KOPT-K1 (cell line): Measurements from ENCODE around the gene PMM2.
"Not testable (repeated sequence)": the region's sequence is repeated elsewhere in the genome, so short reads cannot be mapped to it uniquely, and the experiment has no call there.

Experiments used
- H3K27ac ChIP-seq: fragments of 200-600 bp; sonication (generic); 2 replicates; pipeline ENCODE4 v1.5.1; 2016; ENCODE audit warnings: antibody characterized with exemption, mild to moderate bottlenecking, low read depth, low read length; ENCODE audit not compliant: poor library complexity, severe bottlenecking
- H3K36me3 ChIP-seq: fragments of 200-600 bp; sonication (generic); 2 replicates; pipeline ENCODE4 v1.5.1; 2017; ENCODE audit warnings: antibody characterized with exemption, mild to moderate bottlenecking, low read length, moderate library complexity; ENCODE audit not compliant: insufficient read depth
- H3K9me3 ChIP-seq: fragments of 200-600 bp; sonication (generic); 2 replicates; pipeline ENCODE4 v1.5.1; 2017; ENCODE audit warnings: antibody characterized with exemption, low read length, mild to moderate bottlenecking; ENCODE audit not compliant: insufficient read depth, poor library complexity, severe bottlenecking

Gene PMM2

DNA sequence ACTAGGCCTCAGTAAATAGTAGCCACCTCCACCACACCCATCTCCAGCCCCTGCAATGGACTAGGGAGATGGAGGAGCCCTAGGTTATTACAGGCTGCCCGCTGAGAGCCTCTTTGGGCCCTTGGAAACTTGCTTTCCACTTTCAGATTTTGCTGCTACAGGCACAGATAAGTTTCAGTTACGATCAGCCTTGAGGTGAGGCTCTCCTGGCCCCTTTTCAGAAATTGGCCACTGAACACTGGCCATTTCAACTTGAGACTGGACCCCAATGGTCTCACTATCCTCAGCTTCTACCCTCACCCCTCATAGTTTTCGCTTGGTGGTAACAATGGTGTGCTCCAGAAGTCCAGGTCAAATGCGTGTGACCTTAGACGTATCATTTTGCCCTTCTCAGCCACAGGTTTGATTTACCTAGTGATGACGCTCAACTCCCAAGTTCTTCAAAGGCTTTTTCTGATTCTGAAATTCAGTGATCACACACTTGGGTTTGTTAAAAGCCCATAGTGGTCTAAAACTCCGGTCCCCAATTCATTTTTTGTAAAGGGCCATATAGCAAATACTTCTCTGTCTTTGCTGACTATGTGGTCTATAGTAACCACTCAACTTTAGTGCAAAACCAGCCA is 1.0 kb downstream of the PMM2 start:
- peaks cover 46% of the 10 kb centered on the region for H3K36me3 ChIP-seq
- peak overlapping the region; percentile 98 for H3K27ac ChIP-seq
- no peaks in the 10 kb centered on the region for H3K9me3 ChIP-seq

DNA sequence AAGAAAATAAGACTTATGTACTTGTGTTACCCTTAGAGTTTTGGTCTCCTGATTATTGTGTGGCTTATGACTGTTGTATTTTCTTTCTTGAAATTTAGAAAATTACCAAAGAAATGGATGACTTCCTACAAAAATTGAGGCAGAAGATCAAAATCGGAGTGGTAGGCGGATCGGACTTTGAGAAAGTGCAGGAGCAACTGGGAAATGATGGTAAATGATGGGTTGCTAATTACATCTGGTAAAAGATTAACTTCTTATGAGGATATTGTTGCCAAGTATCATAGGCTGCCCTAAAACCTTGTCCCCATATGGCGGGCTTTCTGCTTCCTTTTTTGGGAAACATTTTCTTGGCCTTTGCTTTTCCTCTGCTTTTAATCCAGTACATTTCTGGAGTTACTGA is 4.1 kb downstream of the PMM2 start:
- H3K36me3 ChIP-seq: peaks cover 77% of the 10 kb centered on the region
- no peaks in the 10 kb centered on the region for H3K9me3 ChIP-seq
- H3K27ac ChIP-seq: no peak overlapping the region

DNA sequence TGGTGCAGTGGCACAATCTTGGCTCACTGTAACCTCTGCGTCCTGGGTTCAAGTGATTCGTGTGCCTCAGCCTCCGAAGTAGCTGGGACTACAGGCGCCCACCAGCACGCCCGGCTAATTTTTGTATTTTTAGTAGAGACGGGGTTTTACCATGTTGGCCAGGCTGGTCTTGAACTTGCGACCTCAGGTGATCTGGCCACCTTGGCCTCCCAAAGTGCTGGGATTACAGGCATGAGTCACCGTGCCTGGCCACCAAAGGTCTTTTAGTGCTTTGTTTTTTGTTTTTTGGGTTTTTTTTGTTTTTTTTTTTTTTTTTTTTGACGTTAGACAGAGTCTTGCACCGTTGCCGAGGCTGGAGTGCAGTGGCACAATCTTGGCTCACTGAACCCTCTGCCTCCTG is 6.1 kb downstream of the PMM2 start:
- peaks cover 97% of the 10 kb centered on the region for H3K36me3 ChIP-seq
- not testable (repeated sequence) for H3K27ac ChIP-seq, H3K9me3 ChIP-seq

DNA sequence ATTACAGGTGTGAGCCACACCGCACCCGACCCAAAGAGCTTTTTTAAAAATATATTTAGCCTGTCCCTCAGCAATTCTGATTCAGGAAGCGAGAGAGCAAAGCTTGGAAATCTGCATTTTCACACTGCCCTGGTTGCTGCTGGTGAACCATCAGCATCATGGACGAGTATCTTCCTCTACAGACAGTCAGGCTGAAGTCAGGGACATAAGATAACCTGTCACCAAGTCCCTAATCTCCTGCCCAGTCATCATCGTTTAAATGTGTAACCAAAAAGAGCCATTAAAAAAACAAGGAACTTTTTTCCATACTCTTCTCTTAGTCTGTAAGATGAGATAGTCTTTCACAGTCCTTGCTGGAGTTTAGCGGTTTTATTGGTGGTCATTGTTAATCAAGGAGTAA is 6.7 kb downstream of the PMM2 start:
- Histone ChIP-seq H3K9me3 (no peaks in the 10 kb centered on the region), H3K36me3 (peaks cover 100% of the 10 kb centered on the region), H3K27ac (no peak overlapping the region)

DNA sequence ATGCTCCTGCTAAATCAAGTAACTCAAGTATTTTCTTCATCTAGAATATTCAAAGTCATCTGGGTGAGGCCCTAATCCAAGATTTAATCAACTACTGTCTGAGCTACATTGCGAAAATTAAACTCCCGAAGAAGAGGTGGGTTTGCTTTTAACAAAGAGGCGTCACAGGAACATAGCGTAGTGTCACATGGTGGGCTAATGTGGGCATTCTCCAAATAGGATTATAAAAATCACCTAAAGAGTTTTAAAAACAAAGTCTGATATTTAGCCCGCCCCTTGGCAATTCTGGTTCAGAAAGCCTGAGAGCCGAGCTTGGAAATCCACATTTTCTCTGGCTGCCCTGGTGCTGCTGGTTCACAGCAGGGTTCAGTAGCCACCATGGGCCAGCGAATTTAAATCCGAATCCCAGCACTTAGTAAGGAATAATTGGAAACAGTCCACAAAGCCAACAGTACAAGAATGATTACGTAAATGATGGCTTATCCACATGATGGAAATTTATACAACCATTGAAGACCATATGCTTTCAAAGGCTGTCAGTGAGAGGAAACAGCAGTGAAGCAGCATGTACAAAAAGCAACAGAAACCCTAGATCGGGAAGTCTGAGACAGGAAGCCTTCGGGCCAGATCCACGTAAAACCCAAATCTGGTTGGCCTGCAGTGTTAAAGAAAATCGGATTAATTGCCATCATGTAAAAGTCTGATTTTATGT is 8.8 kb downstream of the PMM2 start:
- Histone ChIP-seq H3K9me3 (no peaks in the 10 kb centered on the region), H3K27ac (no peak overlapping the region), H3K36me3 (peaks cover 100% of the 10 kb centered on the region)

DNA sequence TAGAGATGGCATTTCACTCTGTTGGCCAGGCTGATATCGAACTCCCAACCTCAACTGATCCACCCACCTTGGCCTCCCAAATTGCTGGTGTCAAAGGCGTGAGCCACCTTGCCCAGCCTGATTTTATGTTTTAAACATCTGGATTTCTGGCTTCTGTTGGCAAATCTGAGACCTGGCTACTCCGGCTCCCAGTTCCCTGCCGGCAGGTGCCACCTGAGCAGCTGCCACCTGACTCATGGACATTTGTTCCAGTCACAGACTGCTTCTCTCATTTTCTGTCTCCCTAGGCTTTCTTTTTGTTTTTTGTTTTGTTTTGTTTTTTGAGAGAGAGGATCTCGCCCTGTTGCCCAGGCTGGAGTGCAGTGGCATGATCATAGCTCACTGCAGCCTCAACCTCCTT is 9.6 kb downstream of the PMM2 start:
- Histone ChIP-seq H3K36me3 (peaks cover 100% of the 10 kb centered on the region), H3K27ac (no peak overlapping the region), H3K9me3 (no peaks in the 10 kb centered on the region)

DNA sequence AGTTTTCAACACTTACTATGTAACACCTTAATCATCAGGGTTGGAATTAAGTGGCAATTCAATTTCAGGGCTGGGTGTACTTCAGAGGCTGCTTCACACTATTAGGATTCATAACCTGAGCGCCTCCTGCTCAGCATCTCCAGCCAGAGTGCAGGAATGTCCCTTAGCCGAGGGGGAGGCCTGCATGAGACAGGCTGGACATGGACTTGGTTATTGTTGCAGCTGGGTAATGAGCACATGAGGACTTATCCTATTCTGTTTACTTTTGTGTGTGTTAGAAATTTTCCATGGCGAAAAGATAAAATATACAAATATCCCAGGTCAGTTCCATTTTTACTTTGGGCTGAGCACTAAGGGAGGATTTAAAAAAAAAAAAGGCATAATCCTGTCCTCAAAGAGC is 10.4 kb downstream of the PMM2 start:
- H3K36me3 ChIP-seq: peaks cover 100% of the 10 kb centered on the region
- H3K27ac ChIP-seq: no peak overlapping the region
- no peaks in the 10 kb centered on the region for H3K9me3 ChIP-seq

DNA sequence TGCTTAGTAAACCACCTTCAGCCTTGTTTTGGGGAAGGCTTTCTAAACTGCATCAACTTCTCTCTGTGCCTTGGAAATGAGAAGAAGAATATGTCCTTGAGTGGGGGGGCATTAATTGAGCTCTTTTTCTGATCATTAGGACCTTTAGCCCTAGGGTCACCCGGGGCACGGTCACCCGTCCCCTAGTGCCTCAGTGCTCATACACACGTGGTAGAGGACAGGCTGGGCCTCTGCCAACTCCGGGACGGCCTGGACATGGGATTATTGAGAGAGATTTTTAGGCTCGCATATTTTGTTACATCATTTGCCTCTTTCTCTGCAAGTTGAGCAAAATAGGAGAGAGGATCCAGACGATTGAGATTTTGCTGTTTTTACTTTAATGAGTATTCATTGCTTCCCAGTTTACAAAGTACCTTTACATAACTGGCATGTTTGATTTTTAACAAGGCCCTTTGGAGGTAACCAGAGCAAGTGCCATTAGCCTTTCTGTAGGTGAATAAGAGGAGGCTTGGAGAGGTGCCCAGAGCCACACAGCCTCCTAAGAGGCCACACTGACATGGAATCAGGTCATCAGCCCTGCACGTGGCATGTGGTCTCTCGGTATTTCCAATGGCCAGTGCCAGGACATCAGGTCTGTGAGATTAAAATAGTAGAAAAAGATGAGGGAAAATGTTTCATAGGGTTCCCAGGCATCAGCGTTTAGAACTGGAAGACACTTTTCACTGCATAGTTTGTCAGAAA is 11.1 kb downstream of the PMM2 start:
- H3K9me3 ChIP-seq: no peaks in the 10 kb centered on the region
- H3K27ac ChIP-seq: no peak overlapping the region
- H3K36me3 ChIP-seq: peaks cover 100% of the 10 kb centered on the region

DNA sequence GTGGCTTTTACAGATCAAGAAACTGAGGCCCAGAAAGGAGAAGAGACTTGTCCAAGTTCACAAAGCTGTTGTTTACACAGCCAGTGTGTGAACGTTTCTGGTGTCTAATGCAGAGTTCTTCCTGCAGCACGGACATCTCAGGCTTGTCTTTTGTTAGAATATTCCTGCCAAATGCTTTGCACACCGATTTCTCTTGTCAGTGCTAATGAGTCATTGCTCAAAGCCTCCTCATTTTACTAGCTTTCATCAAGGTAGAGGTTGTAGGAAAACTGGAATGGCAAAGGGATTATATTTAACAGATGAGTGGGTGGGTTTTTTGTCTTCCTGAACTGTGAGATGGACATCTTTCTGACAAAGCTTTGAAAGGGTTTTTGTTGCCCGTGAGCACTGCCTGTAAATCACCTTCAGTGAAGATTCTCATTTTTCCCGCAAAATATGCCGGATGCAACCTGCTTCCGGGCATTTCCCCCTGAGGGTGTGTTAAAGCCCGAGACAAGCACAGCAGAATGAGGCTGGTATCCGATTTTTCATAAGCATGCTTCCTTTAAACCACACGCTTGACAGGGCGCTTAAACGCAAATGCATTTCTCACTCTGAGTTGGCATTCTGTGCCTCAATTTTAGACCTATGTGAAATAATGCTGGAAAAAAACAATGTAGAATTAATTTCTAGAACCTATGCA is 14.7 kb downstream of the PMM2 start:
- Histone ChIP-seq H3K27ac (peak overlapping the region; percentile 16), H3K9me3 (no peaks in the 10 kb centered on the region), H3K36me3 (peaks cover 93% of the 10 kb centered on the region)

DNA sequence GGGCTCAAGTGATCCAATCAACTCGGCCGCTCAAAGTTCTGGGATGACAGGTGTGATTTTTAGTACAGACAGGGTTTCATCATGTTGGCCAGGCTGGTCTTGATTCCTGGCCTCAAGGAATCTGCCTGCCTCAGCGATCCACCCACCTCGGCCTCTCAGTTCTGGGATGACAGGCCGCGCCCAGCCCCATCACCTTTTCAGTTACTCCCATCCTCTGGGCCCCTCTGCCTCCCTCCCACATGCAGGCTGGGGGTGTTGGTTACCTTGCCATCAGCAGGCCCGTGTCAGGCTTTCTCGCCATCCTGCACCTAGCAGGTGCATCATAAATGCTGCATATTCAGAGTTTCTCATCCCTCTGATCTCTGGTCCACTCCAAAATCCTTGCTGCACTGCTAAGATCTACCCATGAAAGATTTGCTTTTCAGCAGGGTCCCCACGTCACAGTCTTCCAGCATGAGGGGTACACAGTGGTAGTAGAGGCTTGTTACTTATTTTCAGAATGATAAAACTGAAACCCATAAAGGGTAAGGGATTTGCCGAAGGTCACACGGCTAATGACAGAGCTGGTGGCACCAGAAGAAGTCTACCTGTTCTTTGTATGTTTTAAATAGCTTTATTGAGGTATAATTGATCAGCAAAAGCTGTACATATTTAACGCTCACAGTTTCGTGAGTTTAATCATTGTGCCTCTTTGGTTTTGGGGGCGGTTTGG is 16.6 kb downstream of the PMM2 start:
- peaks cover 93% of the 10 kb centered on the region for H3K36me3 ChIP-seq
- H3K9me3 ChIP-seq: no peaks in the 10 kb centered on the region
- peak overlapping the region; percentile 34 for H3K27ac ChIP-seq

DNA sequence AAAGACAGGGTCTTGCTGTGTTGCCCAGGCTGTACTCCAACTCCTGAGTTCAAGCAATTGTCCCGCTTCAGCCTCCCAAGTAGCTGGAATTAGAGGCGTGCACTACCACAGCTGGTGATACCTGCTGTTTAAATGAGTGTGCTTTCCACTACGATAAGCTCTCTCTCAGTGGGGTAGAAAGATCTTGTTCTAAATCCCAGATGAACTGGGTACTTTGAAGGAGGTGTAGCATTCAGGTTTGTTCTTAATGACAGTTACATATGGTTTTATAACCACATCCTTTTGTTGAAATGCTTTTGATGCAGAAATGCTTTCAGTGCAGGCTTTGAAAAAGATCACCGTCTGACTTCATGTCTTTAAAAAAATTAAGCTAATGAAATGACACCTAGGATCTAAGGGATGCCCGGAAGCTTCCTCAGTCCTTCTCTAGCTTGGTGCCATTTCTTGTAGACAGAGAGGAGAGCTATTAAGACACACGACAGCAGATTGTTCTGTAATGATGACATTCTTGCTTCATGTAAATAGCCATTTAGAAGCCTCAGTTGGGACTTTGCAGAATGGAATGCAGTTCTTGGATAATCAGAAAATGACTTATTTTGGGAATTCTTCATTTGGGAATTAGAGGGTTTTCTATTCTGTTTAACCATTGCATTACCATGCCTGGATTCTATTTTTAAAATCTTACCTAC is 19.5 kb downstream of the PMM2 start:
- peak overlapping the region; percentile 63 for H3K27ac ChIP-seq
- H3K9me3 ChIP-seq: no peaks in the 10 kb centered on the region
- peaks cover 93% of the 10 kb centered on the region for H3K36me3 ChIP-seq

DNA sequence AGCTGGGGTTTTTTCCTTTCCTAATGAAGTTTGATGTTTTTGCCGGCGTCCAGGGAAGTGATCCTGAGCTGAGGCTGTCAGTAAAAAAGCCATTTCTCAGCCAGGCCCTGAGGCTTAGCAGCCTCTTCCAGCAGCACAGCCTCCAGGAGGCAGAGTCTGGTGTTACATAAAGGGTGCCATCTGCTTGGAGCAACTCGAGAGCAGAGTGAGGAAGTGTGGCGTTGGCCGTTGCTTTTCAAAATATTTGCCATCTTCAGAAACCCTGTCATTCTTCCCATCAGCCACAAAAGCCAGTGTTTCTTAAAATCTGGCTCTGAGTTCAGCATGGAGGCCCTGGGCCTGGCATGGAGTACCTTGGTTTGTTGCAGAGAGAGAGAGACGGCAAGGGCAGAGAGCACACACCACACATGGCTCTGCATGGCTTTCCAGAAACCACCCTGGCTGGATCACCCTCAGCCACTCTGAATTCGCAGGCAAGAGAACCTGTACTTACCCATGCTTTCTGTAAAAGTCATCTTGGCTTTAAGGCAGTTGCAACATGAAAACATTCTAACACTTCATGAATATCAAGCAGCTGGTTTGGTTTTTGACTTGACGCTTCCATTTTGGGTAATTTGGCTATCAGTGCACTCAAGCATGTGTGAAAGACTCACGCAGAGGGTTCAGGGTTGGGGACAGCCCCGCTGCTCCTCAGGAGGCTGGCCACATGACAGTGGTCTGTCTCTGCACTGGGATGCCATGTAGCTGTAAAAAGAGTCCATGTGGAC is 21.0 kb downstream of the PMM2 start:
- H3K36me3 ChIP-seq: peaks cover 93% of the 10 kb centered on the region
- H3K27ac ChIP-seq: peak overlapping the region; percentile 63
- H3K9me3 ChIP-seq: no peaks in the 10 kb centered on the region

DNA sequence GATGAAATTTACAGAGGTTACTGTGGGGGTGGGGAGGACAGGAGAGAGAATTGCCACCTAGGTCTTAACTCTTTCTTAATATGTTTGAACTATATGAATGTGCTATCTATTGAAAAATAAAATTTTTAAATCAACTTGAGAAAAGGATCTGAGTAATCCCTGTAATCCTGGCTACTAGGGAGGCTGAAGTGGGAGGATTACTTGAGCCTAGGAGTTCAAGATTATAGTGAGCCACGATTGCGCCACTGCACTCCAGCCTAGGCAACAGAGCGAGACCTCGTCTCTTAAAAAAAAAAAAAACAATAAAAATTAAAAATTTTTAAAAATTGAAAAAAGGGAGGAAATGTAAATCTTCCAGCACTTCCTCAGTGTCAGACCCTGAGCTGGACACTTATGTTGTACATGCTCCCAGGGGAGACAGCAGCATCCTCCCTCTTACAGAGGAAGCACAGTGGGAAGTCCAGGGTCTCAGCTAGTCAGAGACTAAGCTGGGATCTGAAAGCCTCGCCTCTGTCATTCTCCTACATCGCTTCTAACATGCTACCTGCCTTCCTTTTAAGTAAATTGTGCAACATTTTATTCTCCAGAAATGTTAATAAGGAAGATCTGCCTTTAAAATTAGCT is 21.9 kb downstream of the PMM2 start:
- Histone ChIP-seq H3K27ac (peak overlapping the region; percentile 63), H3K36me3 (peaks cover 93% of the 10 kb centered on the region), H3K9me3 (no peaks in the 10 kb centered on the region)
